HG03139 (cell line): ENCODE results near the gene CA14.
A peak's percentile ranks its signal among the peaks of the same experiment; 100 is the strongest.
"Not testable (repeated sequence)": the region's sequence is repeated elsewhere in the genome, so short reads cannot be mapped to it uniquely, and the experiment has no call there.

Experiments used
- ATAC-seq: cut with Tn5 transposase; IDR thresholded peaks from one replicate; pipeline ENCODE4 v1.9.1; 2021; ENCODE audit not compliant: unreplicated experiment

CA14 gene

GRCh38 chr1:150257624-150258585 is at the start of gene CA14:
Gene CA14 (plus strand): TSS chr1:150257774. CDS start chr1:150258129, 355 bp downstream.
- no peak for ATAC-seq

GRCh38 chr1:150208460-150208859 is 49.1 kb upstream of the CA14 start:
- not testable (repeated sequence) for ATAC-seq

DNA sequence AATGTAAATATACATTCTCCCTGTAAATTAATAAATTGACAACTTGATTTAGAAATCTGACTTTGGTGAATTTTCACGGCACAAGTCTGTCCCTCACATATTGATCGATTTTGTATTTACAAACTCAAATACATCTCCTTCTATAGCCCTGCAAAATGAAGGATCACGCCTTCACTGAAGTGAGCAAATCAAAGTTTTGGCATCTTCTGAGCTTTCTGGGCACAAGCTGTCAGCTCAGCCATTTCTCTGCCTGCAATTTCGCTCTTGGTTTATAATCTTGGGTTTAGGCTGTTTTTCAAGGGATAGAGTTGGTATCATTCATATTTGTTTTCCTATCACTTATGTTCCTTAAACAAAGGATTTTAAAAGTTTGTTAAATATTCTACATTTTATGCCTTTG is 47.5 kb upstream of the CA14 start:
- no peak for ATAC-seq

DNA sequence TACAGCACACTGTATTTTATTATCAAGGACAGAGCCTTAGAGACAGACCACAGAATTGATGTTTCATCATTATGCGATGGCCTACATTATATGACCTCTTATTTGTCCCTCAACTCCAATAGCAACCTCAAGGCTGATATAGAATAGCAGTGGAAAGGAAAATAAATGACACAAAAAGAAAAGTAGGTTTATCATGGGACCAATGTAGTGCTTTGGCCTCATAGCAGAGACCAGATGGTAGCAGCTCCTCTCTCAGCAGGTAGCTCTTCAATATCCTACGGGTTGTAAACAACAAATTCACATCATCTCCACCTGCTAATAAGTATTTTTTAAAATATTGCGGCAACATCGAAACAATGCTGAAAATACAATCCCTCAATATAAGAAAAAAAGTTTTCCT is 46.9 kb upstream of the CA14 start:
- no peak for ATAC-seq

- no peak for ATAC-seq
Measured at GRCh38 chr1:150212070-150212469, 45.5 kb upstream of the CA14 start.

- peak; percentile 84 for ATAC-seq
Measured at GRCh38 chr1:150213170-150214098, 44.1 kb upstream of the CA14 start.

DNA sequence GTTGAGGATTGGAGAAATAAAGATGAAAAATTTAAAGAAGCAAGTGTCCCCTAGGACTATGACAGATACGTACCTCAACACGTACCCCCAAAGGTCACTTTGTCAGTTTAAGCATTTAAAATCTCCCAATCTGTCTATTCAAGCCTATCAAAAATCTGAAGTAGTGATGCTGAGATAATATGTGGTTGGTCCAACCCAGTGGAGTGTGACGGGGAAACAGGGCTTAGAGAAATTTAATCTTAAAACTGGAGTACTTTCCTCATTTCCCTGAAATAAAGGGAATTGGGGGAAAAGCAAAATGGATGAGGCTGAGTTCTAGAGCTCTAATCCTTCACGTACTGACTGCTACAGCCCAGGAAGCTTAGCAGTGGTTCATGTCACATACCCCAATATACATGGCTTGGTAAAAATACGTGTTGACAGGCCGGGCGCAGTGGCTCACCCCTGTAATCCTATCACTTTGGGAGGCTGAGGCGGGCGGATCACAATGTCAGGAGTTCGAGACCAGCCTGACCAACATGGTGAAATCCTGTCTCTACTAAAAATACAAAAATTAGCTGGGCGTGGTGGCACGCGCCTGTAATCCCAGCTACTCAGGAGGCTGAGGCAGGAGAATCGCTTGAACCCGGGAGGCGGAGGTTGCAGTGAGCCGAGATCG is 43.3 kb upstream of the CA14 start:
- ATAC-seq = not testable (repeated sequence)

DNA sequence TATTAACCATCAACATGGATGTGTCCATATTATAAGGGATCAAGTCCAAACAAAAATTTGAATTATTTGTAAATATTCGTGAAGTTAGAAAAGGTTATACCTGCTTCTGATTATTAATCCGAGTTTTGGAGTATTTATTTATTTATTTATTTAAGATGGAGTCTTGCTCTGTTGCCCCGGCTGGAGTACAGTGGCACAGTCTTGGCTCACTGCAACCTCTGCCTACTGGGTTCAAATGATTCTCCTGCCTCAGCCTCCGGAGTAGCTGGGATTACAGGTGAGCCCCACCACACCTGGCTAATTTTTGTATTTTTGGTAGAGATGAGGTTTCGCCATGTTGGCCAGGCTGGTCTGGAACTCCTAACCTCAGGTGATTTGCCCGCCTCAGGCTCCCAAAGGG is 41.7 kb upstream of the CA14 start:
- not testable (repeated sequence) for ATAC-seq

DNA sequence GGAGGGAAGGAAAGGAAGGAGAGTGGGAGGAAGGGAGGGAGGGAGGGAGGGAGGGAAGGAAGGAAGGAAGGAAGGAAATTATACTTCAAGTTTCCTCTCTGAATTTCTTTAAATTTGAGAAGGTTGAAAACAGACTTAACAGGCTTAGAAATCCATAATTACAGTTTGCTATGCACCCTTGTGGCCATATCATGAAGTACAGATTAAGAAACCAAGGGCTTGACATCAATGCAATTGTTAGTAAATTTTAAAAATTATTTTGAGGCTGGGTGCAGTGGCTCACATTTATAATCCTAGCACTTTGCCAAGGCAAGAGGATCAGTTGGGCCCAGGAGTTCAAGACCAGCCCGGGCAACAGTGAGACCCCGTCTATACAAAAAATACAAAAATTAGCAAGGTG is 36.0 kb upstream of the CA14 start:
- ATAC-seq = no peak

DNA sequence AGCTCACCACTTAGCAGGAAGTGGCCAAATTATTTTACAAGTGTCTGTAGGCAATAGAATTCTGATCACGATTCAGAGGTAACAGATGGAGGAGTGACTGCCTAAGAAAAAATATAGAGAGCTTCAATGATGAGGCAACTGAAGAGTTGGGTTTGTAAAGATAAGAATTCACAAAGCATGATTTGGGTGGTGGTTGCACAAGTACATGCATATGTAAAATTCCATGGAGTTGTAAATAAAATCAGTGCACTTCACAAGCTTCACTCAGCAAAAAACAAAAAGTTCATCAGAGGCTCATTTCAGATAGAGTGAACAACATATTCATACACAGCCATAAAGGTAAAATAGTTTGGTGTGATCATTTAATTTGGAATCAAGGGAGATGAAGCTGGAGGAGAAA is 32.6 kb upstream of the CA14 start:
- no peak for ATAC-seq

- no peak for ATAC-seq
Measured at GRCh38 chr1:150225546-150225945, 32.0 kb upstream of the CA14 start.

DNA sequence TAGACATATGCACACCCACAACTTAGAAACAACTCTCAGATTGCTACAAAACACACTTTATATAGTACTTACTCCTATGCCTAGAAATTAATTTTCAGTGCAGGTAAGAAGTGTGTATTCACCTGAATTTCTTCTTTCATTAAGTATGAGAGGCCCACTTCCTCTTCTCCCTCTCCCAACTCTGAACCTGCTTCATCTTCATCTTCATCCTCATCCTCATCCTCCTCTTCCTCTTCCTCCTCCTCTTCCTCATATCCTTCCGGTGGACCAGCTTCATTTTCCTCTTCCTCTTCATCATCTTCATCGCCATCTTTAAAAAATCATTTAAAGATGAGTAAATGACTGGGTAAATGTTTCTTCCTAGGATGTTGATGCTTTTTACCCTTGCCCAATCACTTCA is 31.1 kb upstream of the CA14 start:
- ATAC-seq = no peak

- no peak for ATAC-seq
Measured at GRCh38 chr1:150227228-150227627, 30.3 kb upstream of the CA14 start.

- not testable (repeated sequence) for ATAC-seq
Measured at GRCh38 chr1:150228246-150228645, 29.3 kb upstream of the CA14 start.

- ATAC-seq = not testable (repeated sequence)
Measured at GRCh38 chr1:150232921-150233320, 24.7 kb upstream of the CA14 start.

DNA sequence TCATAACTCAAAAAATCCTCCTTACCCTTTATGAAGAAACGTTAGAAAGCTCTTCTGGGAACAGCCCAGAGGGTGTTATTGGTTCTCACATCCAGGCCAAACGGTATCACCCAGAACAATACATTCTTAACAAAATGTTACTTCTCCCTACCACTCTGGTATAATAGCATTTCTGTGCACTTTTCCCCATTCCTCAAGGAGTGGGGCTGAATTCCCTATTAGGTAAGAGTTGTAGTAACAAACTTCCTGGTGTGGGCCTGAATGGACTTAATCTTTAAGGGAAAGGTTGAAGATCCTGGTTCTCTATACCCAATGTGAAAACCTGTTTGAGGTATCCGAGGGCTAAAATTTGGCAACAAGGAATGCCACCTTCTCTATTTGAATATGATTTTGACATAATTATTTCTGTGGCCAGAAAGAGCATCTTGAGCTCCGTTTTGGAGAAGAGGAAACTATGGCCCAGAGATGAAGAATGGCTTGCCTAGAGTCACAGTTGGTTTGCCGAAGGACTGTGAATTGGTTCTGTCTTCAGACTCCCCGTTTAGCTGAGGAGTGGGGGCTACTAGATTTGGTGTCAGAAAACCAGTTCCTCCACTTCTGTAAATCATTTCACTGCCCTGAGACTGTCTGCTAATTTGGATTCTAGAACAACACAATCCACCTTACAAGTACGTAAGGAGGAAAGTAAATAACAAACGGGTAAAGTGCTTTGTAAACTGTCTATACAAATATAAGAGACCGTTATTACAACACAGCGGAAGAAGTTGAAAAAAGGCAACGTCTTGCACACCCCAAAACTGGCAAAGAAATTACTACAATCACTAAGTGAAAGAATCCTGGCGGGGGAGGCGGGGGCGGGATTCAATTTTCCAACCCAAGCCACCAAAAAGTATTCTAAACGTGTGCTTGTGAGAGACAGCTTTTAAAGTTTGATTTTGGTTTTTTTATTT is 23.9 kb upstream of the CA14 start:
- no peak for ATAC-seq

- no peak for ATAC-seq
Measured at GRCh38 chr1:150234309-150234565, 23.3 kb upstream of the CA14 start.

- peak; percentile 53 for ATAC-seq
Measured at GRCh38 chr1:150234566-150235293, 22.8 kb upstream of the CA14 start.

- no peak for ATAC-seq
Measured at GRCh38 chr1:150235294-150235851, 22.2 kb upstream of the CA14 start.
